Activated CD8-positive, alpha-beta memory T cell treated with anti-CD3 and anti-CD28 coated beads, Interleukin-2, amount 50 U/mL, for 1 hour (primary cell): ENCODE data around the gene CALM1.

Source experiments
- DNase-seq: peaks from one replicate; pipeline ENCODE4 v3.0.0-alpha.2; 2020; ENCODE audit errors: extremely low read depth

CALM1 gene

GRCh38 chr14:90443161-90444076 is 46.6 kb downstream of the CALM1 start:
- no peak for DNase-seq

- no peak for DNase-seq
Measured at GRCh38 chr14:90444077-90444696, 47.4 kb downstream of the CALM1 start.

- no peak for DNase-seq
Measured at GRCh38 chr14:90445011-90445410, 48.2 kb downstream of the CALM1 start.

GRCh38 chr14:90446405-90446804 is 49.6 kb downstream of the CALM1 start:
- no peak for DNase-seq

GRCh38 chr14:90447720-90448497 is 51.1 kb downstream of the CALM1 start:
- DNase-seq: no peak

GRCh38 chr14:90449411-90449810 is 52.6 kb downstream of the CALM1 start:
- no peak for DNase-seq

GRCh38 chr14:90450151-90450550 is 53.3 kb downstream of the CALM1 start:
- no peak for DNase-seq

- DNase-seq: no peak
Measured at GRCh38 chr14:90450667-90451066, 53.8 kb downstream of the CALM1 start.

- no peak for DNase-seq
Measured at GRCh38 chr14:90451443-90451842, 54.6 kb downstream of the CALM1 start.

- no peak for DNase-seq
Measured at GRCh38 chr14:90451961-90452360, 55.1 kb downstream of the CALM1 start.

GRCh38 chr14:90452366-90452765 is 55.5 kb downstream of the CALM1 start:
- no peak for DNase-seq

- DNase-seq: no peak
Measured at GRCh38 chr14:90453401-90453951, 56.6 kb downstream of the CALM1 start.

GRCh38 chr14:90454041-90455000 is 57.5 kb downstream of the CALM1 start:
- no peak for DNase-seq

GRCh38 chr14:90455100-90455571 is 58.3 kb downstream of the CALM1 start:
- no peak for DNase-seq

GRCh38 chr14:90456551-90456950 is 59.7 kb downstream of the CALM1 start:
- DNase-seq: no peak

GRCh38 chr14:90457186-90457585 is 60.4 kb downstream of the CALM1 start:
- no peak for DNase-seq
